Mesothelial cell of epicardium (in vitro differentiated cells): ENCODE measurements around the gene ZBED1. TPM values are rescaled to one million over a fixed set of nuclear protein-coding genes. Genes with fewer than 3 reads are reported as not detected.
"Not testable (repeated sequence)": the region's sequence is repeated elsewhere in the genome, so short reads cannot be mapped to it uniquely, and the experiment has no call there.

Experiments used
- DNase-seq, 2 experiments: peaks; one replicate each; pipeline ENCODE4 v3.0.0; 2021; ENCODE audit warnings: low spot score in 2 of 2; ENCODE audit not compliant: unreplicated experiment in 2 of 2
- H3K27ac Mint-ChIP-seq: 2 replicates; pipeline ENCODE4 v1.8.0; 2021; ENCODE audit warnings: mixed read lengths
- H3K27me3 Mint-ChIP-seq: 2 replicates; pipeline ENCODE4 v1.8.0; 2021; ENCODE audit warnings: low read depth, mixed read lengths
- H3K36me3 Mint-ChIP-seq: 2 replicates; pipeline ENCODE4 v1.8.0; 2021; ENCODE audit warnings: mixed read lengths
- H3K4me1 Mint-ChIP-seq: 2 replicates; pipeline ENCODE4 v1.8.0; 2021; ENCODE audit warnings: mixed read lengths
- H3K4me3 Mint-ChIP-seq: 2 replicates; pipeline ENCODE4 v1.8.0; 2021; ENCODE audit warnings: mild to moderate bottlenecking, moderate library complexity, mixed read lengths
- H3K9me3 Mint-ChIP-seq: 2 replicates; pipeline ENCODE4 v1.8.0; 2021; ENCODE audit warnings: mixed read lengths
- CTCF ChIP-seq: fragments of 200-600 bp; sonication (generic); IDR thresholded peaks from one replicate; pipeline ENCODE4 v1.5.0; 2021; ENCODE audit warnings: antibody characterized with exemption; ENCODE audit not compliant: unreplicated experiment
- total RNA-seq: library from RNA; stranded (reverse); gene quantifications from 3 replicates; pipeline ENCODE4 v1.2.1, GENCODE V29; 2021

ZBED1 gene
- total RNA-seq, 1 donor from 2014 or later = 46.3 TPM

GRCh38 chrX:2538031-2538757 lies 37.4 kb upstream of the ZBED1 start:
- Mint-ChIP-seq H3K36me3 (no peaks in the 10 kb centered on the region), H3K27ac (peak overlapping the region; percentile 57), H3K4me3 (no peak overlapping the region), H3K9me3 (no peaks in the 10 kb centered on the region), H3K4me1 (peaks cover 24% of the 10 kb centered on the region), H3K27me3 (no peaks in the 10 kb centered on the region)
- DNase-seq = no peak
- TF ChIP-seq CTCF = no peak

GRCh38 chrX:2536974-2537373 lies 36.2 kb upstream of the ZBED1 start:
- H3K36me3 Mint-ChIP-seq = no peaks in the 10 kb centered on the region
- H3K9me3 Mint-ChIP-seq = no peaks in the 10 kb centered on the region
- TF ChIP-seq CTCF = no peak
- no peak overlapping the region for H3K27ac Mint-ChIP-seq
- peaks cover 26% of the 10 kb centered on the region for H3K4me1 Mint-ChIP-seq
- no peak for DNase-seq
- H3K4me3 Mint-ChIP-seq = no peak overlapping the region
- no peaks in the 10 kb centered on the region for H3K27me3 Mint-ChIP-seq

- no peak overlapping the region for H3K27ac Mint-ChIP-seq
- TF ChIP-seq CTCF = no peak
- peaks cover 26% of the 10 kb centered on the region for H3K4me1 Mint-ChIP-seq
- H3K27me3 Mint-ChIP-seq = no peaks in the 10 kb centered on the region
- DNase-seq = no peak
- H3K36me3 Mint-ChIP-seq = no peaks in the 10 kb centered on the region
- H3K9me3 Mint-ChIP-seq = no peaks in the 10 kb centered on the region
- no peak overlapping the region for H3K4me3 Mint-ChIP-seq
Observed at GRCh38 chrX:2536141-2536540, 35.4 kb upstream of the ZBED1 start.

GRCh38 chrX:2534261-2535021 lies 33.7 kb upstream of the ZBED1 start:
- H3K27me3 Mint-ChIP-seq, H3K36me3 Mint-ChIP-seq, H3K4me3 Mint-ChIP-seq, H3K9me3 Mint-ChIP-seq, DNase-seq: not testable (repeated sequence)
- peak overlapping the region; percentile 66 for H3K27ac Mint-ChIP-seq
- H3K4me1 Mint-ChIP-seq = peaks cover 26% of the 10 kb centered on the region

GRCh38 chrX:2533424-2533823 lies 32.6 kb upstream of the ZBED1 start:
- peaks cover 26% of the 10 kb centered on the region for H3K4me1 Mint-ChIP-seq
- no peaks in the 10 kb centered on the region for H3K27me3 Mint-ChIP-seq
- peak overlapping the region; percentile 73 for H3K27ac Mint-ChIP-seq
- no peak for DNase-seq
- H3K36me3 Mint-ChIP-seq = no peaks in the 10 kb centered on the region
- TF ChIP-seq CTCF = no peak
- no peak overlapping the region for H3K4me3 Mint-ChIP-seq
- H3K9me3 Mint-ChIP-seq = no peaks in the 10 kb centered on the region

- no peaks in the 10 kb centered on the region for H3K4me1 Mint-ChIP-seq
- no peak for DNase-seq
- no peak overlapping the region for H3K4me3 Mint-ChIP-seq
- H3K27ac Mint-ChIP-seq = no peak overlapping the region
- no peaks in the 10 kb centered on the region for H3K36me3 Mint-ChIP-seq
- no peak for TF ChIP-seq CTCF
- H3K27me3 Mint-ChIP-seq = peaks cover 2% of the 10 kb centered on the region
- peaks cover 4% of the 10 kb centered on the region for H3K9me3 Mint-ChIP-seq
Observed at GRCh38 chrX:2526390-2526789, 25.6 kb upstream of the ZBED1 start.
